ENCODE measurements around the gene TARM1.
"Not testable (repeated sequence)": the region's sequence is repeated elsewhere in the genome, so short reads cannot be mapped to it uniquely, and the experiment has no call there.

Gene TARM1

GRCh38 chr19:54081032-54081431 lies at the start of gene TARM1:
Gene TARM1, minus strand, starts transcription at chr19:54081365. Its CDS starts 25 bp downstream, at chr19:54081340.
- DNase-seq: no peak

- DNase-seq: no peak
These were observed 48.4 kb upstream of the TARM1 start for GRCh38 chr19:54129617-54129996.

GRCh38 chr19:54128796-54129616 lies 47.8 kb upstream of the TARM1 start:
- DNase-seq: no peak

GRCh38 chr19:54128441-54128725 lies 47.2 kb upstream of the TARM1 start:
- DNase-seq: no peak

DNA sequence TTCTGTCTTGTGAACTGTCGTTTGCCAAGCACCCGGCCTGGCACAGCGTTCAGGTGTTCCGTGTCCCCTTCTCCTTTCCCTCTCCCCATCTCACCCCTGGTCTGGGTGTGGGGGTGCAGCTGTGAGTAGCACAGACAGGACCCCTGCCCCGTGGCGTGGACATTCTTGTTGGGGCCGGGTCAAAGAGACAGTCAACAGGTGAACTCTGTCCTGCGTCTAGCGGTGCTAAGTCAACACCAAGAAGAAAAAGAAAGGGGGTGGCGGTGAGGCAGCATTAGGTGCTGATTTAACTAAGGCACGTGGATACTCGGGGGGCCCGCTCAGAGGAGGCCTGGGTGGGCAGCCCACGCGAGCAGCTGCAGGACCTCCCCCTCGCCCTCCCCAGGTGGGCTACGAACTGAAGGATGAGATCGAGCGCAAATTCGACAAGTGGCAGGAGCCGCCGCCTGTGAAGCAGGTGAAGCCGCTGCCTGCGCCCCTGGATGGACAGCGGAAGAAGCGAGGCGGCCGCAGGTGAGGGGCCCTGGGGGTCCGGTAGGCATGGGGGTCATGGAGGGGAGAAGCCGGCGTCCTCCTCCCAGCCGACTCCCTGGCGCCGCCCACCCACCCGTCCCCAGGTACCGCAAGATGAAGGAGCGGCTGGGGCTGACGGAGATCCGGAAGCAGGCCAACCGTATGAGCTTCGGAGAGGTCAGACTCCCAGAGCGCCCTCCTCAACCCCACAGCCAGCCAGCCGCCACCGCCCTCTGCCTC lies 46.7 kb upstream of the TARM1 start:
- DNase-seq: no peak

- no peak for DNase-seq
These were observed 44.5 kb upstream of the TARM1 start for GRCh38 chr19:54125713-54126112.

- DNase-seq: no peak
These were observed 43.2 kb upstream of the TARM1 start for GRCh38 chr19:54124393-54124792.

- DNase-seq: no peak
These were observed 42.5 kb upstream of the TARM1 start for GRCh38 chr19:54123682-54124081.

DNA sequence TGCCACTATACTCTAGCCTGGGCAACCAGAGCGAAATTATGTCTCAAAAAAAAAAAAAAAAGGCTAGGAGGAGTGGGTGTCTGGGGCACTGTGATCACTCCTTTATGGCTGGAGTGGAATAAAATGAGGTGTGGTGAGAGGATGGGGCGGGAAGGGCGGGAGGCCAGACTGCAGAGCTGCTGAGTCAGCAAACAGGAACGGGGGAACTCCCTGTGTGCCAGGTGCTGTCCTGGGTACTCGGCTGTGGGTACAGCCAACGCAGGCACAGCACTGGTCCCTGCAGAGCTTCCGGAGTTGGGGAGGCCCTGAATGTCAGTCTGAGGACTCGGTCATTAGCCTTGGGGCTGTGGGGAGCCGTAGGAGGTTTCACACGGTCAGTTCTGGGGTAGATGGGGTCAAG lies 40.1 kb upstream of the TARM1 start:
- no peak for DNase-seq

DNA sequence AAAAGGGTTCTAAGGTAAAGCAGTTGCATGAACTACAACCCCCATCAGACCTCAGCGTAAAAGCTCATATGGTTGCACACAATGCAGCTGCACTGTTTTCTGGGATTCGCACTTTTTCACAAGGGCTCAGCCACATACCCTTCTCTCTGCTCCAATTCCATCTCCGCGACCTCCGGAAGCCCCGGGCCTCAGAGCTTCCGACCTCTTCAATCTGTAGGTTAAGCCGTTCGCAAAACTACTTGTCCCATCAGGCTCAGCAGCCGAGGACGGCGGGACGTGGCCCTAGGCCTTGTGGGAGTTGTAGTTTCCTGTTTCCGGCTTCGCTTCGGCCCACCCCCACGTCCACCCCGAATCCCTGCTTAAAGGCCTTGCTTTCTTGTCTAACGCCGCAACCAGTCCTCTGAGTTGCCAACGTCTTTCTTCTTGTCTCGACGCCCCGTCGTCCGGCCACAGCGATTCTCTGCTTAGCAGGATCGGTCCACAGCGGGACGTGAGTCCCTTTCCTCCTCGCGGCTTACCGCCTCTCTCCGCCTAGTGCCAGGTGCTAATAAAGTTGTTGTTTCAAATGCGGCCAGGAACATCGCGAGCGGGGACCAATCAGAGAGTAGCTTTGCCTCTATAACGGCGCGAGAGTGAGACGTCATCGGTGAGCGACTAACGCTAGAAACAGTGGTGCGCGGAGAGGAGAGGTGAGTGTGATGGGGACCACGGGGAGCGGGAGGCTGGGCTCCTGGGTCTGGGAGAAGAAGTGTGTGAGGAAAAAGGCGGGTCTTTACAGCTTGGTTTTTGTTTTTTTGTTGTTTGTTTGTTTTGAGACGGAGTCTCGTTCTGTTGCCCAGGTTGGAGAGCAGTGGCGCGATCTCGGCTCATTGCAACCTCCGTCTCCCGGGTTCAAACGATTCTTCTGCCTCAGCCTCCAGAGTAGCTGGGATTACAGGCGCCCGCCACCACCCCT lies 34.2 kb upstream of the TARM1 start, which contains the start of the genes PRPF31 and TFPT:
Gene PRPF31 (plus strand): TSS at position 646 of the 955 bp plus-strand sequence. CDS start 2,525 bp downstream, outside the sequence.
Gene TFPT (minus strand): TSS at position 549 of the 955 bp plus-strand sequence. CDS start 388 bp downstream, at position 161.
- peak; percentile 99 for DNase-seq

DNA sequence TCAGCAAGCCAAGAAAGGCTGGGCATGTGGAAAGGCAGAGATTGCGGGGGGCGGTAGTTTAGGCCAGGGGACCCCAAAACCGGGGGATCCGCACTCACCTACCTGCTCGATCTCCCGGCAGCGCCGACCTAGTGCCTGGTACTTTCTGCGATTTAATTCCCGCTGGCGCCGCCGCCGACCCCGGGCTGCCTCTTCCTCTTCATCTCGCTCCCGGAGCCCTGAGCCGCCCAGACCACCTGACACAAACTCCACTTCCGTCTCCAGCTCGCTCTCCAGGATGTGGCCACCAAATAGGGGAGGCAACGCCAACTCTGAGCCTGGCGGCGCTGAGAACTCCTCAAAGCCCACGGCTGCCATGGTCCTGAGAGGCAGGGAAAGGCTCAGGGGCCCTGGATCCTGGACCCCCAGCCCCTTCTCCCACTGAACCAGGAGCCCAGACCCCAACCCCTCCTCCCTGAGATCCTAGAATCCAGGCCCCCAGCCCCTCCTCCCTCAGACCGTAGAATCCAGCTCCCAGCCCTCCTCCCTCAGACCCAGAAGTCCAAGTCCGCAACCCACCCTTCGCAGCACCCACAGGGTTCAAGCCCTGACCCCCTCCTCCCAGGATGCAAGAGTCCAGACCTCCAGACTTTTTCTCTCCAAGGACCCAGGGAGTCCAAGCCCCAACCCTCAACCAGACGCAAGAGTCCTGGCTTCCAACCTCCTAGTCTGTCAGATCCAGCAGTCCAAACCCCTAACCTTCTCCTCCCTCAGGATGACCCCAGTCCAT lies 33.4 kb upstream of the TARM1 start:
- DNase-seq: no peak

GRCh38 chr19:54109651-54110050 lies 28.5 kb upstream of the TARM1 start:
- DNase-seq: no peak

GRCh38 chr19:54108496-54108895 lies 27.3 kb upstream of the TARM1 start:
- DNase-seq: no peak

DNA sequence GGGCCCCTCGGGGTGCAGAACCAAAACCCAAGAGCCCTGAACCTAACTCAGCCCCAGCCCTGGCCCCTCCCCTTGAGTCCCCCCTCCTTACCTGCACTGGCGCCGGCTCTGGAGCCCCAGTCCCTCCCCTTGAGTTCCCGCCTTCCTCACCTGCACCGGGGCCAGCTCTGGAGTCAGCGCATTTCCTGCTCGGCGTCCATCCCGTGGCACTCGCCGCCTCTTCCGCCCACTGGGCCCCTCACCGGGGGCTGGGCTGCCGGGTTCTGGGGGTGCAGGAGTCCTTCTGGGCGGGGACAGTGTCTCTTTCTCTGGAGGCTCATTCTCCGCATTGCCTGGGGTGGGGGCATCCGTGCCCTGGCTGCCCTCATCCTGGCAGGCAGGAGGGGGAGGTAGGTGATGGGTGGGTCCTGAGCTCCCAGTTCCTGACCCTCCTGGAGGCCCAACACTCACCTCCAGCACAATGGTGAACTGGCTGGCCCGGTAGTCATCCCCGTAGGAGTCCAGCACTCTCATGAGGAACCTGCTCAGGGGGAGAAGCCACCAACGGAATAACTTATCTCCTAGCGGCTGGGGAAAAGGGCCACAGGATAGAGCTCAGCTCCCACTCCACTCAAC lies 26.8 kb upstream of the TARM1 start:
- no peak for DNase-seq

- no peak for DNase-seq
These were observed 25.6 kb upstream of the TARM1 start for GRCh38 chr19:54106716-54107115.

- DNase-seq: no peak
These were observed 24.6 kb upstream of the TARM1 start for GRCh38 chr19:54105796-54106195.

- DNase-seq: no peak
These were observed 24.0 kb upstream of the TARM1 start for GRCh38 chr19:54104998-54105715.

DNA sequence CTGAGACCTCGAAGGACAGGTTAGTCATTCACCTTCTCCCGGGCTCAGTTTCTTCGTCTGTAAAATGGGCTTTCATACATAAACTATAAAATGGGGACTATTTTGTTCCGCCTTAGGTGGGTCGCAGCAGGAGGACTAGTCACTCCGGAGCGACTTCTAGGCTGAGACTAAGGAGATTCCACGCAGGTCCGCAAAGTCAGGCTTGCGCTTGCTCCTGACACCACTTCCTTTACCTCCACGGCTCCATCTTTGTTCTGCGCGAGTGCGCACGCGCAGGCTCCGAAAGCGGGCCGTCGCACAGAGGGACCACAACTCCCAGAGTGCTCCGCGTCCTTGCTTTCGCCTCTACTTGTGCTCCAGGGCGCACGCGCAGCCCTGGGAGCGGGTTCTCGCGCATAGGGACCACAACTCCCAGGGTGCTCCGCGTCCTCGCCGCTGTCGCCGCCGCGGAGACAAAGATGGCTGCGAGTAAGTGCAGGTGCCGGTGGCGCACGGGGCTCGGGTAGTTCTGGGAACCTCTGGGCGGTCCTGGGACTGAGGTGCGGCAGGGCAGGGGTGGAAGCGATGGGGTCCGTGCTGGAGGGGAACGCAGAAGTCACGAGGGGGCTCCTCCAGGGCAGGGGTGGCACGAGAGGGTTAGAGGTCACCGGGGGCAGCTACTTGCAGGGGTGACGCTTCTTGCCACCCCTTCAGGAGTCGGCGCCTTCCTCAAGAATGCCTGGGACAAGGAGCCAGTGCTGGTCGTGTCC lies 21.4 kb upstream of the TARM1 start, which contains the start of gene NDUFA3:
Gene NDUFA3 (plus strand): TSS at position 435 of the 749 bp plus-strand sequence. CDS start 24 bp downstream, at position 459.
- DNase-seq: peak; percentile 100

DNA sequence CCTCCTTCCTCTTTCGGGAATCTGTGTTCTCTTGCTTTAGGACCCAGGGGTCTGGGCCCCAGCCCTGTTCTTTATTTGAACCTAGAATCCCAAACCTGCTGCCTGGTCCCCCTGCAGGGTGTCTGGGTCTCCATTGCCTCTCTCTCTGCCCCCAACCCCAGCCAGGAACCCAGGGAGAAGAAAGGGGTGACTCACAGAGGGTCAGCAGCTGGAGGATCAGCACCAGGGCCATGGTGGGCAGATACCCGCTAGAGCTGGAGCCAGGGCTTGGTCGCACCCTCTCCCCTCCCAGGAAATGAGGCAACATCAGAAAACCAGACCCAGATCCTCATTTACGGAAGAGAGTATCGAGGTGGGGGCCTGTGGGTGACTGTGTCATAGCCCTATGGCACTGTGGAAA lies 19.4 kb upstream of the TARM1 start, which contains the start of gene OSCAR:
Gene OSCAR (minus strand): TSS at position 243 of the 400 bp plus-strand sequence. CDS start 11 bp downstream, at position 232.
- no peak for DNase-seq

DNA sequence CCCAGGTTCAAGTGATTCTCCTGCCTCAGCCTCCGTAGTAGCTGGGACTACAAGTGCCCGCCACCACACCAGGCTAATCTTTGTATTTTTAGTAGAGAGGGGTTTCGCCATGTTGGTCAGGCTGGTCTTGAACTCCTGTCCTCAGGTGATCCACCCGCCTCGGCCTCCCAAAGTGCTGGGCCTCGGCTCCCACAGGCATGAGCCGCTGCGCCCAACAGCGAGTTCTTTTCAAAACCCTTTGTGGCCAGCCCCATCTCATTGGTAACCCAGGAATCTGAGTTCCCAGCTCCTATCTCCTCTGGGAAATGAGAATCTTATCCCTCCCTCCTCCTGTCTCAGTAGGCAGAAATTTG lies 18.7 kb upstream of the TARM1 start:
- DNase-seq: not testable (repeated sequence)
